ENCODE results near the gene KDM4C. TPM values are rescaled to one million over a fixed set of nuclear protein-coding genes. Genes with fewer than 3 reads are reported as not detected.

The KDM4C gene
- polyA plus RNA-seq, 1 donor (not counting 4 experiments of a cell fraction or from before 2014, with no cell fraction given), result 17.2 TPM

GRCh38 chr9:6715755-6716643 is 41.8 kb upstream of the KDM4C start:
- Histone ChIP-seq H3K9ac (ENCODE audit: control insufficient read depth, extremely low read depth, insufficient read depth, low read length) (peak overlapping the region; percentile 69), H3K4me3 (ENCODE audit: control insufficient read depth in 2 of 3, extremely low read depth in 1 of 3, insufficient read depth in 2 of 3, low read depth in 1 of 3, low read length in 3 of 3) (peak overlapping the region; percentile 37 to 71 (median 42)), H3K36me3 (ENCODE audit: control insufficient read depth in 2 of 2, extremely low read depth in 1 of 2, insufficient read depth in 2 of 2, low read length in 2 of 2) (no peaks in the 10 kb centered on the region), H3K4me1 (ENCODE audit: control insufficient read depth, extremely low read depth, insufficient read depth, low read length) (peaks cover 2% of the 10 kb centered on the region), H4K20me1 (ENCODE audit: control insufficient read depth, extremely low read depth, insufficient read depth, low read length) (no peaks in the 10 kb centered on the region), H3K9me1 (ENCODE audit: control insufficient read depth, extremely low read depth, insufficient read depth, low read length) (no peaks in the 10 kb centered on the region), H2AFZ (ENCODE audit: control insufficient read depth, low read length) (peak overlapping the region; percentile 96), H3K27me3 (ENCODE audit: control insufficient read depth, extremely low read depth, insufficient read depth, low read length) (no peaks in the 10 kb centered on the region), H3K9me3 (ENCODE audit: control insufficient read depth, low read depth, low read length) (no peaks in the 10 kb centered on the region), H3K4me2 (ENCODE audit: control insufficient read depth, extremely low read depth, insufficient read depth, low read depth, low read length) (peak overlapping the region; percentile 85), H3K79me2 (ENCODE audit: control insufficient read depth, insufficient read depth, low read length) (no peaks in the 10 kb centered on the region), H3K27ac (ENCODE audit: control insufficient read depth, insufficient read depth, low read length) (peak overlapping the region; percentile 26)
- no peak for FAIRE-seq
- TF ChIP-seq CTCF (optimal IDR thresholded peaks at IDR 0.05 in 1 of 3, IDR thresholded peaks at IDR 0.05 in 1 of 3, conservative IDR thresholded peaks at IDR 0.05 in 1 of 3; ENCODE audit: extremely low read depth in 1 of 3, insufficient read depth in 2 of 3, low read length in 3 of 3) (no peak), EZH2 (IDR thresholded peaks at IDR 0.05; ENCODE audit: low read length) (no peak)
- dilution Hi-C loops (cut with MboI; ENCODE audit: extremely low pct_ligation_motif_present, low sequenced_read_pairs), result no loop called here
- no peak for DNase-seq (ENCODE audit: low read depth, low spot score)

GRCh38 chr9:6716766-6717165 is 41.0 kb upstream of the KDM4C start:
- no peaks in the 10 kb centered on the region for H3K36me3 ChIP-seq (ENCODE audit: control insufficient read depth in 2 of 2, extremely low read depth in 1 of 2, insufficient read depth in 2 of 2, low read length in 2 of 2)
- H3K4me2 ChIP-seq (ENCODE audit: control insufficient read depth, extremely low read depth, insufficient read depth, low read depth, low read length), result peak overlapping the region; percentile 85
- H3K9me3 ChIP-seq (ENCODE audit: control insufficient read depth, low read depth, low read length), result no peaks in the 10 kb centered on the region
- H3K79me2 ChIP-seq (ENCODE audit: control insufficient read depth, insufficient read depth, low read length), result no peaks in the 10 kb centered on the region
- no peak overlapping the region for H2AFZ ChIP-seq (ENCODE audit: control insufficient read depth, low read length)
- no peaks in the 10 kb centered on the region for H3K27me3 ChIP-seq (ENCODE audit: control insufficient read depth, extremely low read depth, insufficient read depth, low read length)
- no peak overlapping the region for H3K27ac ChIP-seq (ENCODE audit: control insufficient read depth, insufficient read depth, low read length)
- no peak for FAIRE-seq
- H3K4me3 ChIP-seq (ENCODE audit: control insufficient read depth in 2 of 3, extremely low read depth in 1 of 3, insufficient read depth in 2 of 3, low read depth in 1 of 3, low read length in 3 of 3), result no peak overlapping the region
- no peak overlapping the region for H3K9ac ChIP-seq (ENCODE audit: control insufficient read depth, extremely low read depth, insufficient read depth, low read length)
- no peaks in the 10 kb centered on the region for H4K20me1 ChIP-seq (ENCODE audit: control insufficient read depth, extremely low read depth, insufficient read depth, low read length)
- H3K4me1 ChIP-seq (ENCODE audit: control insufficient read depth, extremely low read depth, insufficient read depth, low read length), result peaks cover 2% of the 10 kb centered on the region
- no peaks in the 10 kb centered on the region for H3K9me1 ChIP-seq (ENCODE audit: control insufficient read depth, extremely low read depth, insufficient read depth, low read length)
- dilution Hi-C loops (cut with MboI; ENCODE audit: extremely low pct_ligation_motif_present, low sequenced_read_pairs), result no loop called here
- TF ChIP-seq CTCF (optimal IDR thresholded peaks at IDR 0.05 in 1 of 3, IDR thresholded peaks at IDR 0.05 in 1 of 3, conservative IDR thresholded peaks at IDR 0.05 in 1 of 3; ENCODE audit: extremely low read depth in 1 of 3, insufficient read depth in 2 of 3, low read length in 3 of 3), result no peak
- no peak for TF ChIP-seq EZH2 (IDR thresholded peaks at IDR 0.05; ENCODE audit: low read length)
- DNase-seq (ENCODE audit: low read depth, low spot score), result no peak
